ENCODE data around the gene DCDC2B. TPM values are rescaled to one million over a fixed set of nuclear protein-coding genes. Genes with fewer than 3 reads are reported as not detected.
A peak's percentile ranks its signal among the peaks of the same experiment; 100 is the strongest.

The DCDC2B gene
- total and polyA plus RNA-seq, 2 of the 13 experiments (the other 11 are each of a cell fraction or from before 2014, with no cell fraction given) = not detected

DNA sequence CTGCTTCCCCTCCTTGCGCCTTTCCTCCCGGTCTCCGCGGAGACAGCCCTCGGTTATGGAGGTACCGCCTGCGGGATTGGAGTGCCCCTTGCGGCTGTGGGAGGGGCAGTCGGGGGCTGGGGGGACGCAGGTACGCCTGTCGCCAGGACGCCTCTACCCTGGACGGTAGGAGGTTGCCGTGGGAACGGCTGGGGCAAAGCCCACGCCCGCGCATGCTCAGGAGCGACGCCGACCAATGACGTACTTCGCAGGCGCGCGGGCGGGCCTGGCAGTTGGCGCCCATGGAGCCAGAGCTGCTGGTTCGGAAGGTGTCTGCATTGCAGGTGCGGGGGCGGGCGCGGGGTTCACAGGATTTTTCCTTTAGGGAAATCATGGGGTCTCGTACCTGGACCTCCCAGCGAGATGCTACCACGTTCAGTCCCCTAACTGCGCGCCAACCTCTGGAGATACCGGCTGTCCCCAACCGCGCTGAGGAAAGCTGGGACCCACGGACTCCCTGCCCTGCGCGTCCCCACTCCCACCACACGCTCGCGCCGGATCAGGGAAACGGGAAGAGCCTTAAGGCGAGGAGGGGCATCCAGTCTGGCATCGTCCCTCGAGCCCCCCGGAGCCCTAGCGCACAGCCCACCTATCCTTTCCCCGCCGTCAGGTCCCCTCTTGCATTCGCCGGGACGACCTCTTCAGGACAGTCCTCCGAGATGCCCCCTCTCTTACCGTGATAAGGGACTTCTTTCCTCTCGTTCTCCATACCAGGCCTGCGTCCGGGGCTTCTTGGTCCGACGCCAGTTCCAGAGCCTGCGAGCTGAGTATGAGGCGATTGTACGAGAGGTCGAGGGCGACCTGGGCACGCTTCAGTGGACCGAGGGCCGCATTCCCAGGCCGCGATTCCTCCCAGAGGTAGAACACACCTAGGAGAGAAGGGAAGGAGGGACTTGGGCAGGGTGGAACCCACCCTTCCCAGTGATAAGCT is 3.2 kb upstream of the DCDC2B start, which contains the start of gene IQCC (continued):
- no peak for TF ChIP-seq SRF (IDR thresholded peaks at IDR 0.05; ENCODE audit: low read depth, low read length)
- TF ChIP-seq, protein P1, sequence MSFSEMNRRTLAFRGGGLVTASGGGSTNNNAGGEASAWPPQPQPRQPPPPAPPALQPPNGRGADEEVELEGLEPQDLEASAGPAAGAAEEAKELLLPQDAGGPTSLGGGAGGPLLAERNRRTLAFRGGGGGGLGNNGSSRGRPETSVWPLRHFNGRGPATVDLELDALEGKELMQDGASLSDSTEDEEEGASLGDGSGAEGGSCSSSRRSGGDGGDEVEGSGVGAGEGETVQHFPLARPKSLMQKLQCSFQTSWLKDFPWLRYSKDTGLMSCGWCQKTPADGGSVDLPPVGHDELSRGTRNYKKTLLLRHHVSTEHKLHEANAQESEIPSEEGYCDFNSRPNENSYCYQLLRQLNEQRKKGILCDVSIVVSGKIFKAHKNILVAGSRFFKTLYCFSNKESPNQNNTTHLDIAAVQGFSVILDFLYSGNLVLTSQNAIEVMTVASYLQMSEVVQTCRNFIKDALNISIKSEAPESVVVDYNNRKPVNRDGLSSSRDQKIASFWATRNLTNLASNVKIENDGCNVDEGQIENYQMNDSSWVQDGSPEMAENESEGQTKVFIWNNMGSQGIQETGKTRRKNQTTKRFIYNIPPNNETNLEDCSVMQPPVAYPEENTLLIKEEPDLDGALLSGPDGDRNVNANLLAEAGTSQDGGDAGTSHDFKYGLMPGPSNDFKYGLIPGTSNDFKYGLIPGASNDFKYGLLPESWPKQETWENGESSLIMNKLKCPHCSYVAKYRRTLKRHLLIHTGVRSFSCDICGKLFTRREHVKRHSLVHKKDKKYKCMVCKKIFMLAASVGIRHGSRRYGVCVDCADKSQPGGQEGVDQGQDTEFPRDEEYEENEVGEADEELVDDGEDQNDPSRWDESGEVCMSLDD (CRISPR knock-in tag; IDR thresholded peaks at IDR 0.05; ENCODE audit: borderline replicate concordance) = no peak
- peak; percentile 21 for TF ChIP-seq SRSF1 (optimal IDR thresholded peaks at IDR 0.05; ENCODE audit: low read depth, low read length)
- TF ChIP-seq NR2F1 (CRISPR knock-in tag; IDR thresholded peaks at IDR 0.05) = no peak
- TF ChIP-seq NCOA5 (CRISPR knock-in tag; IDR thresholded peaks at IDR 0.05) = no peak
- TF ChIP-seq, protein P2, sequence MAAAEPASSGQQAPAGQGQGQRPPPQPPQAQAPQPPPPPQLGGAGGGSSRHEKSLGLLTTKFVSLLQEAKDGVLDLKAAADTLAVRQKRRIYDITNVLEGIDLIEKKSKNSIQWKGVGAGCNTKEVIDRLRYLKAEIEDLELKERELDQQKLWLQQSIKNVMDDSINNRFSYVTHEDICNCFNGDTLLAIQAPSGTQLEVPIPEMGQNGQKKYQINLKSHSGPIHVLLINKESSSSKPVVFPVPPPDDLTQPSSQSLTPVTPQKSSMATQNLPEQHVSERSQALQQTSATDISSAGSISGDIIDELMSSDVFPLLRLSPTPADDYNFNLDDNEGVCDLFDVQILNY (CRISPR knock-in tag; conservative IDR thresholded peaks at IDR 0.05) = 0 out of 2 replicates have a peak, but pooled peaks have one; percentile 58
- TF ChIP-seq ZNF792 (CRISPR knock-in tag; IDR thresholded peaks at IDR 0.05) = 0 out of 2 replicates have a peak, but pooled peaks have one; percentile 31
- TF ChIP-seq SSRP1 (CRISPR knock-in tag; IDR thresholded peaks at IDR 0.05) = no peak
- TF ChIP-seq HNRNPK (IDR thresholded peaks at IDR 0.05; ENCODE audit: low read depth, low read length, poor library complexity, severe bottlenecking) = no peak
- TF ChIP-seq, protein P3, sequence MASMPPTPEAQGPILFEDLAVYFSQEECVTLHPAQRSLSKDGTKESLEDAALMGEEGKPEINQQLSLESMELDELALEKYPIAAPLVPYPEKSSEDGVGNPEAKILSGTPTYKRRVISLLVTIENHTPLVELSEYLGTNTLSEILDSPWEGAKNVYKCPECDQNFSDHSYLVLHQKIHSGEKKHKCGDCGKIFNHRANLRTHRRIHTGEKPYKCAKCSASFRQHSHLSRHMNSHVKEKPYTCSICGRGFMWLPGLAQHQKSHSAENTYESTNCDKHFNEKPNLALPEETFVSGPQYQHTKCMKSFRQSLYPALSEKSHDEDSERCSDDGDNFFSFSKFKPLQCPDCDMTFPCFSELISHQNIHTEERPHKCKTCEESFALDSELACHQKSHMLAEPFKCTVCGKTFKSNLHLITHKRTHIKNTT (CRISPR knock-in tag; IDR thresholded peaks at IDR 0.05) = no peak
- no peak for TF ChIP-seq ZNF17 (CRISPR knock-in tag; IDR thresholded peaks at IDR 0.05)
- no peak for TF ChIP-seq ZBTB7A (CRISPR knock-in tag; IDR thresholded peaks at IDR 0.05)
- peak; percentile 45; the same call in 1 of the 2 replicates for TF ChIP-seq ZNF607 (CRISPR knock-in tag; IDR thresholded peaks at IDR 0.05; ENCODE audit: borderline replicate concordance)
- TF ChIP-seq, protein P4, sequence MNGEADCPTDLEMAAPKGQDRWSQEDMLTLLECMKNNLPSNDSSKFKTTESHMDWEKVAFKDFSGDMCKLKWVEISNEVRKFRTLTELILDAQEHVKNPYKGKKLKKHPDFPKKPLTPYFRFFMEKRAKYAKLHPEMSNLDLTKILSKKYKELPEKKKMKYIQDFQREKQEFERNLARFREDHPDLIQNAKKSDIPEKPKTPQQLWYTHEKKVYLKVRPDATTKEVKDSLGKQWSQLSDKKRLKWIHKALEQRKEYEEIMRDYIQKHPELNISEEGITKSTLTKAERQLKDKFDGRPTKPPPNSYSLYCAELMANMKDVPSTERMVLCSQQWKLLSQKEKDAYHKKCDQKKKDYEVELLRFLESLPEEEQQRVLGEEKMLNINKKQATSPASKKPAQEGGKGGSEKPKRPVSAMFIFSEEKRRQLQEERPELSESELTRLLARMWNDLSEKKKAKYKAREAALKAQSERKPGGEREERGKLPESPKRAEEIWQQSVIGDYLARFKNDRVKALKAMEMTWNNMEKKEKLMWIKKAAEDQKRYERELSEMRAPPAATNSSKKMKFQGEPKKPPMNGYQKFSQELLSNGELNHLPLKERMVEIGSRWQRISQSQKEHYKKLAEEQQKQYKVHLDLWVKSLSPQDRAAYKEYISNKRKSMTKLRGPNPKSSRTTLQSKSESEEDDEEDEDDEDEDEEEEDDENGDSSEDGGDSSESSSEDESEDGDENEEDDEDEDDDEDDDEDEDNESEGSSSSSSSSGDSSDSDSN (CRISPR knock-in tag; IDR thresholded peaks at IDR 0.05) = no peak; the same call in 1 of the 2 replicates
- TF ChIP-seq, protein P5, sequence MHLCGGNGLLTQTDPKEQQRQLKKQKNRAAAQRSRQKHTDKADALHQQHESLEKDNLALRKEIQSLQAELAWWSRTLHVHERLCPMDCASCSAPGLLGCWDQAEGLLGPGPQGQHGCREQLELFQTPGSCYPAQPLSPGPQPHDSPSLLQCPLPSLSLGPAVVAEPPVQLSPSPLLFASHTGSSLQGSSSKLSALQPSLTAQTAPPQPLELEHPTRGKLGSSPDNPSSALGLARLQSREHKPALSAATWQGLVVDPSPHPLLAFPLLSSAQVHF (CRISPR knock-in tag; IDR thresholded peaks at IDR 0.05) = 0 out of 2 replicates have a peak, but pooled peaks have one; percentile 39
- TF ChIP-seq MYNN (CRISPR knock-in tag; IDR thresholded peaks at IDR 0.05; ENCODE audit: low read depth) = 0 out of 2 replicates have a peak, but pooled peaks have one; percentile 37
- no peak for TF ChIP-seq SNRNP70 (IDR thresholded peaks at IDR 0.05; ENCODE audit: low read depth, low read length)
- no peak for TF ChIP-seq ZFP36L2 (CRISPR knock-in tag; IDR thresholded peaks at IDR 0.05)
